Measurements from ENCODE around the gene SNF8. TPM values are rescaled to one million over a fixed set of nuclear protein-coding genes. Genes with fewer than 3 reads are reported as not detected.

SNF8 gene, protein sequence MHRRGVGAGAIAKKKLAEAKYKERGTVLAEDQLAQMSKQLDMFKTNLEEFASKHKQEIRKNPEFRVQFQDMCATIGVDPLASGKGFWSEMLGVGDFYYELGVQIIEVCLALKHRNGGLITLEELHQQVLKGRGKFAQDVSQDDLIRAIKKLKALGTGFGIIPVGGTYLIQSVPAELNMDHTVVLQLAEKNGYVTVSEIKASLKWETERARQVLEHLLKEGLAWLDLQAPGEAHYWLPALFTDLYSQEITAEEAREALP
- polyA plus RNA-seq (2011; rRNA removed) (116 and 119 TPM in 2 replicates), polyA minus RNA-seq (2011; rRNA and poly(A)+ RNA removed) (104 and 105 TPM in 2 replicates)

DNA sequence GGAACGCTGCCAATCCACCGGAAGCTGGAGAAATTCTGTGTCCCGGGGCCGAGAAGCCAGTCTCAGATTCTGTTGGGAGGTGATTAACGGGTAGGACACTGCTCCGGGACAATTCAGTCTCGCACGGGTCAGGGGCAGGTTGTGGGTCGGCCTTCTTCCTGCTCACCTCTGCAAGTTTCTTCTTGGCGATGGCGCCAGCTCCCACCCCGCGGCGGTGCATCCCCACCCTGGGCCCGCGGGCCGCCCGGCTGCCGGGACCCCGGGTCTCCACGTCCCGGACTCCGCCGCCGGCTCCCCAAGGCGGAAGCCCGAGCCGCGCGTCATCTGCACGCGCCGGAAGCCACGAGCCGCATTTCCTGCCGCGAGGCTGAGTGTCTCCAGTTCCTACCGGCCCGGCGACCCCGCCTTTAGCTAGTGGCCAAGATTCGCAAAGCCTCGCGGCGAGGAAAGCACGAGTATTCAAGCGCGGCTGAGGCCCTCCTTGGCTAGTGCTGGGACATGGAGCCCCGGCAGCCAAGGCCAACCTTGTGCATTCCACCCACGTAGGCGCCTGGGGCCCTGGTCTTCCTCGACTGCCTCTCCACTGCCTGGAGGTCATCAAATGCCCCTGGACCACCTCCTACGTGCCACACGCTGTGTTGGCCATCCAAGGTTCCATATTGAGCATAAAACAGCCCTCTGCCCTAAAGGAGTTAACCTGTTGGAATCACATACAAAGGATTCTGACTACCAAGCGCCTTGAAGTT lies at the start of gene SNF8:
TSS of gene SNF8 (minus strand) at position 328 of the 746 bp plus-strand sequence. CDS start at position 220, 108 bp downstream.
- H3K27me3 ChIP-seq (ENCODE audit: control insufficient read depth, insufficient read depth, low read length): no peaks in the 10 kb centered on the region
- H3K4me3 ChIP-seq (ENCODE audit: low read depth, low read length): peak within 1 kb of the TSS; percentile 95
- peak; percentile 69 for DNase-seq (ENCODE audit: low read depth, low spot score)
- TF ChIP-seq, protein P1, sequence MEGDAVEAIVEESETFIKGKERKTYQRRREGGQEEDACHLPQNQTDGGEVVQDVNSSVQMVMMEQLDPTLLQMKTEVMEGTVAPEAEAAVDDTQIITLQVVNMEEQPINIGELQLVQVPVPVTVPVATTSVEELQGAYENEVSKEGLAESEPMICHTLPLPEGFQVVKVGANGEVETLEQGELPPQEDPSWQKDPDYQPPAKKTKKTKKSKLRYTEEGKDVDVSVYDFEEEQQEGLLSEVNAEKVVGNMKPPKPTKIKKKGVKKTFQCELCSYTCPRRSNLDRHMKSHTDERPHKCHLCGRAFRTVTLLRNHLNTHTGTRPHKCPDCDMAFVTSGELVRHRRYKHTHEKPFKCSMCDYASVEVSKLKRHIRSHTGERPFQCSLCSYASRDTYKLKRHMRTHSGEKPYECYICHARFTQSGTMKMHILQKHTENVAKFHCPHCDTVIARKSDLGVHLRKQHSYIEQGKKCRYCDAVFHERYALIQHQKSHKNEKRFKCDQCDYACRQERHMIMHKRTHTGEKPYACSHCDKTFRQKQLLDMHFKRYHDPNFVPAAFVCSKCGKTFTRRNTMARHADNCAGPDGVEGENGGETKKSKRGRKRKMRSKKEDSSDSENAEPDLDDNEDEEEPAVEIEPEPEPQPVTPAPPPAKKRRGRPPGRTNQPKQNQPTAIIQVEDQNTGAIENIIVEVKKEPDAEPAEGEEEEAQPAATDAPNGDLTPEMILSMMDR (IDR thresholded peaks at IDR 0.05; ENCODE audit: low read depth, low read length): no peak
- ChIA-PET POLR2A (interaction anchor here (0.6 to 1.9 kb wide), 11 partner anchors 16 to 202 kb away, joined by 3 to 25 read pairs (median 4); partner anchors contain the start of genes ATP5MC1, GIP and IGF2BP1), CTCF (interaction anchor here (0.6 to 1.3 kb wide), 3 partner anchors 72 to 86 kb away, joined by 3 read pairs; no protein-coding TSS in a partner anchor)
- H3K9me3 ChIP-seq (ENCODE audit: control insufficient read depth, insufficient read depth, low read length): no peaks in the 10 kb centered on the region
- H3K27ac ChIP-seq (ENCODE audit: low read depth, low read length): peak within 1 kb of the TSS; percentile 91

GRCh38 chr17:48993951-48994350 lies 49.3 kb upstream of the SNF8 start:
- POLR2A ChIA-PET: no interaction called here
- Histone ChIP-seq H3K9me3 (ENCODE audit: control insufficient read depth, insufficient read depth, low read length) (no peaks in the 10 kb centered on the region; the same call in 1 of the 2 replicates), H3K4me3 (ENCODE audit: low read depth, low read length) (no peak overlapping the region), H3K27me3 (ENCODE audit: control insufficient read depth, insufficient read depth, low read length) (peaks cover 42% of the 10 kb centered on the region), H3K27ac (ENCODE audit: low read depth, low read length) (no peak overlapping the region)
- CTCF ChIA-PET: interaction anchor here (0.6 to 1.7 kb wide), 2 partner anchors 15 to 42 kb away, joined by 3 read pairs; no protein-coding TSS in a partner anchor
- TF ChIP-seq, protein P1 (IDR thresholded peaks at IDR 0.05; ENCODE audit: low read depth, low read length): no peak
- no peak for DNase-seq (ENCODE audit: low read depth, low spot score)

- POLR2A ChIA-PET: no interaction called here
- Histone ChIP-seq H3K9me3 (ENCODE audit: control insufficient read depth, insufficient read depth, low read length) (no peaks in the 10 kb centered on the region; the same call in 1 of the 2 replicates), H3K27ac (ENCODE audit: low read depth, low read length) (no peak overlapping the region), H3K4me3 (ENCODE audit: low read depth, low read length) (no peak overlapping the region), H3K27me3 (ENCODE audit: control insufficient read depth, insufficient read depth, low read length) (peaks cover 45% of the 10 kb centered on the region)
- TF ChIP-seq, protein P1 (IDR thresholded peaks at IDR 0.05; ENCODE audit: low read depth, low read length): no peak
- CTCF ChIA-PET: interaction anchor here (0.5 to 1.7 kb wide), 2 partner anchors 42 to 45 kb away, joined by 3 read pairs; no protein-coding TSS in a partner anchor
- no peak for DNase-seq (ENCODE audit: low read depth, low spot score)
Observed at GRCh38 chr17:48993305-48993704, 48.7 kb upstream of the SNF8 start.

DNA sequence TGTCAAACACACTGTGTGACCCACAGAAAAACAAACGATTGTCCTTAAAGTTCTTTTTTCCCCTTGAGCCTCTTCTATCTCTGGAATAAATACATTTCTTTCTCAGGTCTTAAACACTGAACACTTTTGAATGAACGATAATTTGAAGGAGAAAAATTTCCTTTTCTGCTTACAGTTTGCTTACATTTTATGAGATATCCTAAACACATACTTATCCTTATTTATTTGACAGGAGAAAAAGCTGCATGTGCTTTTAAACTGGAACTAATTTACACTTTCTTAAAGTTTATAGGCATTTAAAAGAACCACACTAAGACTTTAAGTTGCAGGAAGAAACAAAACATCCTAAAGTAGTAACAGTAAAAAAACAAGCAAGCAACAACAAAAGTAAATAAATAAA lies 47.8 kb upstream of the SNF8 start:
- CTCF ChIA-PET: no interaction called here
- no peaks in the 10 kb centered on the region; the same call in 1 of the 2 replicates for H3K9me3 ChIP-seq (ENCODE audit: control insufficient read depth, insufficient read depth, low read length)
- TF ChIP-seq, protein P1 (IDR thresholded peaks at IDR 0.05; ENCODE audit: low read depth, low read length): no peak
- H3K27me3 ChIP-seq (ENCODE audit: control insufficient read depth, insufficient read depth, low read length): peaks cover 52% of the 10 kb centered on the region
- no peak for DNase-seq (ENCODE audit: low read depth, low spot score)
- POLR2A ChIA-PET: no interaction called here
- H3K27ac ChIP-seq (ENCODE audit: low read depth, low read length): no peak overlapping the region
- no peak overlapping the region for H3K4me3 ChIP-seq (ENCODE audit: low read depth, low read length)
